ENCODE measurements around the gene TMEM114.

Gene TMEM114

GRCh38 chr16:8554022-8554421, 36.3 kb downstream of the TMEM114 start:
- TF ChIP-seq ZFX (IDR thresholded peaks at IDR 0.05; ENCODE audit: borderline replicate concordance) (no peak), CTCF (IDR thresholded peaks at IDR 0.05) (no peak)
- H3K27ac ChIP-seq, result no peak overlapping the region

GRCh38 chr16:8552487-8553221, 37.7 kb downstream of the TMEM114 start:
- no peak overlapping the region for H3K27ac ChIP-seq
- TF ChIP-seq CTCF (IDR thresholded peaks at IDR 0.05) (no peak), ZFX (IDR thresholded peaks at IDR 0.05; ENCODE audit: borderline replicate concordance) (no peak)

GRCh38 chr16:8551388-8552332, 38.7 kb downstream of the TMEM114 start:
- no peak overlapping the region for H3K27ac ChIP-seq
- TF ChIP-seq CTCF (IDR thresholded peaks at IDR 0.05) (no peak), ZFX (IDR thresholded peaks at IDR 0.05; ENCODE audit: borderline replicate concordance) (no peak)

DNA sequence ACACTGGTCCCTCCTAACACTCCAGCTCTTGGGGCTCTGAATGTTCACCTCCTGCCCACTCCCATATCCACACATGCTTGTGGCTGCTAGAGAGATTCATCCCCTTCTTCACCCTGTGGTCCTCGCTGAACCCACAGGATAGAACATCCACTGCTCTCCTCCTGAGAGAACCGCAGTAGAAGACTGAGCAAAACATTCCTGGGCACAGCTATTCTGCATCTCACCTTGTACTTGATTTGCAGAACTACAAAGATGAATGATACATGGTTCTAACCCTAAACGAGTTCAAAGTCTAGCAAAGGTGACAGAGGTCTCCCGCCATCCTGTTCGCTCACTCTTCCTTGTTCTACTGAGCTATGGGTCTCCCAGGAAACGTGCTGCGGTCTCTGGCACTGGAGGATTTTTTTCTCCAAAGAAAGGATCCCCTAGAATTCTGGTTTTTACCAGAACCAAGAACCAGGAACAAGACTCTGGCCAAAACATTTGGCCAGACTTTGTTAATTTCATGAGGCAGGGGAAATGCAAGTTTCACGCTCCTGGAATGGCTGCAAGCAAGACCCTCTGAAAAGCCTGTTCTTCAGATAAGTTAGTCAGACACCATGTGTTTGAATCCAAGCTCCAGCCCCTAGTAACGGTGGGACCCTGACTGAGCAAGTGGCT, 39.5 kb downstream of the TMEM114 start:
- no peak for TF ChIP-seq CTCF (IDR thresholded peaks at IDR 0.05)
- no peak overlapping the region for H3K27ac ChIP-seq

DNA sequence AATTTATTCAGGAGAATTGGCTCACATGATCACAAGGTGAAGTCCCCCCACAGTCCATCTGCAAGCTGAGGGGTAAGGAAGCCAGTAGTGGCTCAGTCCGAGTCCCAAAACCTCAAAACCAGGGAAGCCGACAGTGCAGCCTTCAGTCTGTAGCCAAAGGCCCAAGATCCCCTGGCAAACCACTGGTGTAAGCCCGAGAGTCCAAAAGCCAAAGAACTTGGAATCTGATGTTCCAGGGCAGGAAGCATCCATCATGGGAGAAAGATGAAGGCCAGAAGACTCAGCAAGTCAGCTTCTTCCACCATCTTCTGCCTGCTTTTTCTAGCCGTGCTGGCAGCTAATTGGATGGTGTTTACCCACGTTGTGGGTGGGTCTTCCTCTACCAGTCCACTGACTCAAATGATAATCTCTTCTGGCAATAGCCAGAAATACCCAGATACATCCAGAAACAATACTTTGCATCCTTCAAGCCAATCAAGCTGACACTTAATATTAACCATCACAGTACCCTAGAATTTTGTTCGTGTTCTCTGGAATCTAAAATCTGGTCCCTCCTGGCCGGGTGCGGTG, 40.4 kb downstream of the TMEM114 start:
- TF ChIP-seq ZFX (IDR thresholded peaks at IDR 0.05; ENCODE audit: borderline replicate concordance), result no peak
- no peak for TF ChIP-seq CTCF (IDR thresholded peaks at IDR 0.05)
- no peak overlapping the region for H3K27ac ChIP-seq

DNA sequence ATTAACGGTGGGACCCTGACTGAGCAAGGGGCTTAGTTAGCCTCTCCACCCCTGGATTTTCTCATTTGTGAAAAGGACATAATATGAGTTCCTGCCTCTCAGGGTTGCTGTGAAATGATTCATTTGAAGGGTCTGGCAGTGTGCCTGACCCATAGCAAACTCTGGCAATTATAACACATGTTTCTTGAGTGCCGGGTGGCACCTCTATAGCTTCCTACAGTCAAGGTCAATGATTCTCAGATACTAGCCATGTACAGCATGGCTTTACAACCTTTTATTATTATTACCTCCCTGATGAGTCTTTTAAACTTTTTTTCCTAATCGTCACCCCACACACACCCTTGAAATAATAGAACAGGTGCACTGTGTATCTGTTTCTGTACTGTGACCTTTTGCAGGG, 42.1 kb downstream of the TMEM114 start:
- no peak overlapping the region for H3K27ac ChIP-seq
- TF ChIP-seq ZFX (IDR thresholded peaks at IDR 0.05; ENCODE audit: borderline replicate concordance), result no peak
- TF ChIP-seq CTCF (IDR thresholded peaks at IDR 0.05), result no peak
